ENCODE results near the gene SEC22A.
A peak's percentile ranks its signal among the peaks of the same experiment; 100 is the strongest.

The SEC22A gene

GRCh38 chr3:123201557-123202427 is at the start of gene SEC22A:
TSS of gene SEC22A (plus strand) at chr3:123201943. CDS start at chr3:123209218, 7,275 bp downstream.
- DNase-seq (ENCODE audit: low read depth): peak; percentile 95

GRCh38 chr3:123152687-123153086 is 49.1 kb upstream of the SEC22A start:
- no peak for DNase-seq (ENCODE audit: low read depth)

- DNase-seq (ENCODE audit: low read depth): no peak
These were observed 48.4 kb upstream of the SEC22A start for GRCh38 chr3:123153125-123154019.

- DNase-seq (ENCODE audit: low read depth): no peak
These were observed 47.4 kb upstream of the SEC22A start for GRCh38 chr3:123154020-123154985.

GRCh38 chr3:123155471-123156011 is 46.2 kb upstream of the SEC22A start:
- no peak for DNase-seq (ENCODE audit: low read depth)

- no peak for DNase-seq (ENCODE audit: low read depth)
These were observed 45.3 kb upstream of the SEC22A start for GRCh38 chr3:123156276-123156995.

- DNase-seq (ENCODE audit: low read depth): no peak
These were observed 44.5 kb upstream of the SEC22A start for GRCh38 chr3:123157209-123157597.

- no peak for DNase-seq (ENCODE audit: low read depth)
These were observed 44.0 kb upstream of the SEC22A start for GRCh38 chr3:123157598-123158287.

GRCh38 chr3:123158330-123158729 is 43.4 kb upstream of the SEC22A start:
- DNase-seq (ENCODE audit: low read depth): no peak

- DNase-seq (ENCODE audit: low read depth): no peak
These were observed 42.8 kb upstream of the SEC22A start for GRCh38 chr3:123158899-123159390.

- peak; percentile 28 for DNase-seq (ENCODE audit: low read depth)
These were observed 41.7 kb upstream of the SEC22A start for GRCh38 chr3:123159926-123160635.

GRCh38 chr3:123161167-123161566 is 40.6 kb upstream of the SEC22A start:
- DNase-seq (ENCODE audit: low read depth): no peak

GRCh38 chr3:123163141-123163540 is 38.6 kb upstream of the SEC22A start:
- no peak for DNase-seq (ENCODE audit: low read depth)

- DNase-seq (ENCODE audit: low read depth): no peak
These were observed 36.6 kb upstream of the SEC22A start for GRCh38 chr3:123165163-123165562.

GRCh38 chr3:123167686-123168085 is 34.1 kb upstream of the SEC22A start:
- no peak for DNase-seq (ENCODE audit: low read depth)

GRCh38 chr3:123168122-123168521 is 33.6 kb upstream of the SEC22A start:
- no peak for DNase-seq (ENCODE audit: low read depth)

GRCh38 chr3:123168605-123169004 is 33.1 kb upstream of the SEC22A start:
- no peak for DNase-seq (ENCODE audit: low read depth)

- peak; percentile 12 for DNase-seq (ENCODE audit: low read depth)
These were observed 32.2 kb upstream of the SEC22A start for GRCh38 chr3:123169492-123169929.

- DNase-seq (ENCODE audit: low read depth): no peak
These were observed 31.8 kb upstream of the SEC22A start for GRCh38 chr3:123169930-123170329.
